Suprapubic skin (tissue), 4 donors: Measurements from ENCODE around the gene CHPF.

Source experiments
- CTCF ChIP-seq, 2 donors: fragments of 200-600 bp in 1 of 2; fragments of 450-650 bp in 1 of 2; sonication (generic) in 1 of 2; IDR thresholded peaks; one replicate each; pipeline ENCODE4 v1.5.1; 2016 to 2019; ENCODE audit warnings: antibody characterized with exemption in 2 of 2, mild to moderate bottlenecking in 1 of 2, moderate library complexity in 1 of 2
- POLR2A ChIP-seq, 2 donors: fragments of 450-650 bp; IDR thresholded peaks; one replicate each; pipeline ENCODE4 v1.6.1; 2017; ENCODE audit warnings: antibody characterized with exemption in 2 of 2, mild to moderate bottlenecking in 2 of 2, moderate library complexity in 2 of 2
- POLR2AphosphoS5 ChIP-seq, 3 donors: sonication (generic); formaldehyde crosslinking; IDR thresholded peaks; one replicate each; pipeline ENCODE4 v1.6.1; 2017; ENCODE audit warnings: antibody characterized with exemption in 3 of 3

- TF ChIP-seq CTCF (IDR thresholded peaks at IDR 0.05): no peak
- no peak for TF ChIP-seq POLR2A (IDR thresholded peaks at IDR 0.05)
- no peak for TF ChIP-seq POLR2AphosphoS5 (IDR thresholded peaks at IDR 0.05)
Observed at GRCh38 chr2:219526320-219527075, 17.1 kb downstream of the CHPF start.
